CD4-positive, CD25-positive, alpha-beta regulatory T cell (primary cell): ENCODE data around the gene MACROD2. TPM values are rescaled to one million over a fixed set of nuclear protein-coding genes. Genes with fewer than 3 reads are reported as not detected.

Experiments
- ATAC-seq, 2 donors: fragments of 150-1000 bp; cut with Tn5 transposase; one replicate each; pipeline ENCODE4 v1.10.0; 2021; ENCODE audit warnings: low read depth in 2 of 2, moderate number of reproducible peaks in 2 of 2, moderate library complexity in 1 of 2
- DNase-seq, 3 donors: peaks; one replicate each; pipeline versions ENCODE4 v3.0.0 to v3.0.0-alpha.2; 2012 to 2022; ENCODE audit warnings: mixed read lengths in 1 of 3
- H3K27ac ChIP-seq: one replicate; pipeline ENCODE4 v1.7.0; 2013; ENCODE audit warnings: mild to moderate bottlenecking, low read length; ENCODE audit not compliant: insufficient read depth, poor library complexity, severe bottlenecking
- H3K27me3 ChIP-seq: one replicate; pipeline ENCODE4 v1.7.0; 2013; ENCODE audit warnings: low read length; ENCODE audit not compliant: control insufficient read depth, insufficient read depth
- H3K36me3 ChIP-seq: one replicate; pipeline ENCODE4 v1.7.0; 2013; ENCODE audit warnings: mild to moderate bottlenecking, low read length, moderate library complexity; ENCODE audit not compliant: control insufficient read depth, insufficient read depth
- H3K4me1 ChIP-seq: 2 replicates; pipeline ENCODE4 v1.7.0; 2013; ENCODE audit warnings: mild to moderate bottlenecking, low read length; ENCODE audit not compliant: insufficient read depth, control insufficient read depth, poor library complexity, severe bottlenecking
- H3K4me3 ChIP-seq: one replicate; pipeline ENCODE4 v1.7.0; 2013; ENCODE audit warnings: low read depth, mild to moderate bottlenecking, low read length, moderate library complexity
- H3K9me3 ChIP-seq, 2 experiments: 1 replicate in 1 of 2; 2 replicates in 1 of 2; pipeline ENCODE4 v1.7.0; 2013; ENCODE audit warnings: low read length in 2 of 2, mild to moderate bottlenecking in 1 of 2, moderate library complexity in 1 of 2; ENCODE audit not compliant: control insufficient read depth in 2 of 2
- H3K27ac Mint-ChIP-seq, 3 donors: one replicate each; pipeline ENCODE4 v1.8.0; 2020 to 2022; ENCODE audit warnings: mild to moderate bottlenecking in 3 of 3, mixed read lengths in 3 of 3, moderate library complexity in 2 of 3
- H3K27me3 Mint-ChIP-seq: one replicate; pipeline ENCODE4 v1.8.0; 2022; ENCODE audit warnings: mild to moderate bottlenecking, mixed read lengths
- H3K36me3 Mint-ChIP-seq: one replicate; pipeline ENCODE4 v1.8.0; 2020; ENCODE audit warnings: mixed read lengths
- H3K4me1 Mint-ChIP-seq, 4 donors: one replicate each; pipeline ENCODE4 v1.8.0; 2020 to 2022; ENCODE audit warnings: mixed read lengths in 4 of 4, mild to moderate bottlenecking in 1 of 4
- H3K4me3 Mint-ChIP-seq, 4 donors: one replicate each; pipeline ENCODE4 v1.8.0; 2020 to 2022; ENCODE audit warnings: mild to moderate bottlenecking in 4 of 4, mixed read lengths in 4 of 4, moderate library complexity in 3 of 4
- H3K9me3 Mint-ChIP-seq, 7 donors: one replicate each; pipeline ENCODE4 v1.8.0; 2020 to 2022; ENCODE audit warnings: mixed read lengths in 7 of 7, mild to moderate bottlenecking in 3 of 7, moderate library complexity in 2 of 7
- polyA plus RNA-seq, 4 donors: library from polyadenylated mRNA; unstranded; fragments of 300-500 nt; fragmentation: Illumina TruSeq; gene quantifications; one replicate each; pipeline ENCODE4 v1.2.3, GENCODE V29; 2021
- total RNA-seq: library from RNA; stranded (reverse); gene quantifications from one replicate; pipeline ENCODE4 v1.2.3, GENCODE V29; 2022

Gene MACROD2
- total and polyA plus RNA-seq, 5 donors from 2014 or later, result 1.4 TPM; not detected in 4

GRCh38 chr20:15638816-15639215 lies 1643.5 kb downstream of the MACROD2 start:
- Mint-ChIP-seq H3K9me3 (peaks cover 0 to 18% (median 8%) of the 10 kb centered on the region in 7 donors), H3K27me3 (no peaks in the 10 kb centered on the region), H3K4me1 (no peaks in the 10 kb centered on the region), H3K4me3 (no peak overlapping the region), H3K36me3 (no peaks in the 10 kb centered on the region), H3K27ac (no peak overlapping the region)
- ATAC-seq (no peak), DNase-seq (no peak)
- Histone ChIP-seq H3K27me3 (no peaks in the 10 kb centered on the region), H3K4me1 (no peaks in the 10 kb centered on the region), H3K4me3 (no peak overlapping the region), H3K27ac (no peak overlapping the region), H3K36me3 (no peaks in the 10 kb centered on the region), H3K9me3 (peaks cover 0 to 2% of the 10 kb centered on the region in 2 experiments)

- no peak overlapping the region for H3K4me3 Mint-ChIP-seq
- no peaks in the 10 kb centered on the region for H3K27me3 ChIP-seq
- no peak overlapping the region for H3K4me3 ChIP-seq
- DNase-seq (no peak), ATAC-seq (no peak)
- no peaks in the 10 kb centered on the region for H3K27me3 Mint-ChIP-seq
- H3K36me3 Mint-ChIP-seq, result no peaks in the 10 kb centered on the region
- H3K9me3 ChIP-seq, result peaks cover 0 to 2% of the 10 kb centered on the region in 2 experiments
- H3K4me1 ChIP-seq, result no peaks in the 10 kb centered on the region
- H3K4me1 Mint-ChIP-seq, result no peaks in the 10 kb centered on the region
- H3K27ac ChIP-seq, result no peak overlapping the region
- H3K9me3 Mint-ChIP-seq, result peaks cover 0 to 17% (median 5%) of the 10 kb centered on the region in 7 donors
- H3K36me3 ChIP-seq, result no peaks in the 10 kb centered on the region
- H3K27ac Mint-ChIP-seq, result no peak overlapping the region
Measured at GRCh38 chr20:15639839-15640238, 1644.5 kb downstream of the MACROD2 start.

- Mint-ChIP-seq H3K9me3 (peaks cover 0 to 15% (median 5%) of the 10 kb centered on the region in 7 donors), H3K4me1 (no peaks in the 10 kb centered on the region), H3K36me3 (no peaks in the 10 kb centered on the region), H3K27ac (no peak overlapping the region), H3K4me3 (no peak overlapping the region), H3K27me3 (no peaks in the 10 kb centered on the region)
- ATAC-seq (no peak), DNase-seq (no peak)
- H3K4me1 ChIP-seq, result no peaks in the 10 kb centered on the region
- no peaks in the 10 kb centered on the region for H3K9me3 ChIP-seq
- H3K27ac ChIP-seq, result no peak overlapping the region
- H3K36me3 ChIP-seq, result no peaks in the 10 kb centered on the region
- no peaks in the 10 kb centered on the region for H3K27me3 ChIP-seq
- no peak overlapping the region for H3K4me3 ChIP-seq
Measured at GRCh38 chr20:15642109-15642508, 1646.8 kb downstream of the MACROD2 start.

GRCh38 chr20:15642676-15643075 lies 1647.4 kb downstream of the MACROD2 start:
- no peak for DNase-seq
- no peak for ATAC-seq
- no peak overlapping the region for H3K27ac ChIP-seq
- H3K4me3 ChIP-seq, result no peak overlapping the region
- Mint-ChIP-seq H3K36me3 (no peaks in the 10 kb centered on the region), H3K27ac (no peak overlapping the region), H3K4me3 (no peak overlapping the region), H3K27me3 (no peaks in the 10 kb centered on the region), H3K4me1 (no peaks in the 10 kb centered on the region), H3K9me3 (peaks cover 0 to 15% (median 5%) of the 10 kb centered on the region in 7 donors)
- H3K27me3 ChIP-seq, result no peaks in the 10 kb centered on the region
- H3K9me3 ChIP-seq, result no peaks in the 10 kb centered on the region
- H3K4me1 ChIP-seq, result no peaks in the 10 kb centered on the region
- H3K36me3 ChIP-seq, result no peaks in the 10 kb centered on the region

GRCh38 chr20:15643713-15644112 lies 1648.4 kb downstream of the MACROD2 start:
- no peak overlapping the region for H3K4me3 ChIP-seq
- no peak overlapping the region for H3K27ac ChIP-seq
- H3K9me3 Mint-ChIP-seq, result peaks cover 0 to 15% (median 6%) of the 10 kb centered on the region in 7 donors
- DNase-seq (no peak), ATAC-seq (no peak)
- H3K9me3 ChIP-seq, result no peaks in the 10 kb centered on the region
- H3K36me3 ChIP-seq, result no peaks in the 10 kb centered on the region
- H3K27me3 ChIP-seq, result no peaks in the 10 kb centered on the region
- no peak overlapping the region for H3K27ac Mint-ChIP-seq
- H3K4me3 Mint-ChIP-seq, result no peak overlapping the region
- H3K4me1 Mint-ChIP-seq, result no peaks in the 10 kb centered on the region
- H3K27me3 Mint-ChIP-seq, result no peaks in the 10 kb centered on the region
- no peaks in the 10 kb centered on the region for H3K36me3 Mint-ChIP-seq
- no peaks in the 10 kb centered on the region for H3K4me1 ChIP-seq

- Histone ChIP-seq H3K27ac (no peak overlapping the region), H3K36me3 (no peaks in the 10 kb centered on the region), H3K9me3 (no peaks in the 10 kb centered on the region), H3K4me1 (no peaks in the 10 kb centered on the region), H3K4me3 (no peak overlapping the region), H3K27me3 (no peaks in the 10 kb centered on the region)
- H3K36me3 Mint-ChIP-seq, result no peaks in the 10 kb centered on the region
- no peak for ATAC-seq
- H3K9me3 Mint-ChIP-seq, result peaks cover 0 to 11% (median 5%) of the 10 kb centered on the region in 7 donors
- H3K4me1 Mint-ChIP-seq, result no peaks in the 10 kb centered on the region
- no peak overlapping the region for H3K27ac Mint-ChIP-seq
- H3K4me3 Mint-ChIP-seq, result no peak overlapping the region
- DNase-seq, result no peak
- H3K27me3 Mint-ChIP-seq, result no peaks in the 10 kb centered on the region
Measured at GRCh38 chr20:15645816-15646215, 1650.5 kb downstream of the MACROD2 start.

GRCh38 chr20:15653396-15654207 lies 1658.3 kb downstream of the MACROD2 start:
- no peak overlapping the region for H3K4me3 ChIP-seq
- no peaks in the 10 kb centered on the region for H3K27me3 ChIP-seq
- no peaks in the 10 kb centered on the region for H3K36me3 ChIP-seq
- no peaks in the 10 kb centered on the region for H3K36me3 Mint-ChIP-seq
- no peaks in the 10 kb centered on the region for H3K9me3 ChIP-seq
- H3K9me3 Mint-ChIP-seq, result peaks cover 0 to 7% (median 2%) of the 10 kb centered on the region in 7 donors
- H3K4me3 Mint-ChIP-seq, result no peak overlapping the region
- ATAC-seq (no peak), DNase-seq (no peak)
- H3K27ac ChIP-seq, result no peak overlapping the region
- H3K27ac Mint-ChIP-seq, result no peak overlapping the region
- no peaks in the 10 kb centered on the region for H3K4me1 Mint-ChIP-seq
- H3K4me1 ChIP-seq, result no peaks in the 10 kb centered on the region
- no peaks in the 10 kb centered on the region for H3K27me3 Mint-ChIP-seq

- Histone ChIP-seq H3K4me1 (no peaks in the 10 kb centered on the region), H3K36me3 (no peaks in the 10 kb centered on the region), H3K4me3 (no peak overlapping the region), H3K9me3 (no peaks in the 10 kb centered on the region), H3K27me3 (no peaks in the 10 kb centered on the region), H3K27ac (no peak overlapping the region)
- no peak overlapping the region for H3K27ac Mint-ChIP-seq
- peaks cover 0 to 7% (median 2%) of the 10 kb centered on the region in 7 donors for H3K9me3 Mint-ChIP-seq
- no peaks in the 10 kb centered on the region for H3K4me1 Mint-ChIP-seq
- DNase-seq (peak in 1 of 3 donors; percentile 18), ATAC-seq (peak in 1 of 2 donors; percentile 31)
- no peaks in the 10 kb centered on the region for H3K27me3 Mint-ChIP-seq
- H3K36me3 Mint-ChIP-seq, result no peaks in the 10 kb centered on the region
- no peak overlapping the region for H3K4me3 Mint-ChIP-seq
Measured at GRCh38 chr20:15654208-15654649, 1658.9 kb downstream of the MACROD2 start.
